ENCODE results near the gene SHISA7.
A peak's percentile ranks its signal among the peaks of the same experiment; 100 is the strongest.
"Not testable (repeated sequence)": the region's sequence is repeated elsewhere in the genome, so short reads cannot be mapped to it uniquely, and the experiment has no call there.

SHISA7 gene

DNA sequence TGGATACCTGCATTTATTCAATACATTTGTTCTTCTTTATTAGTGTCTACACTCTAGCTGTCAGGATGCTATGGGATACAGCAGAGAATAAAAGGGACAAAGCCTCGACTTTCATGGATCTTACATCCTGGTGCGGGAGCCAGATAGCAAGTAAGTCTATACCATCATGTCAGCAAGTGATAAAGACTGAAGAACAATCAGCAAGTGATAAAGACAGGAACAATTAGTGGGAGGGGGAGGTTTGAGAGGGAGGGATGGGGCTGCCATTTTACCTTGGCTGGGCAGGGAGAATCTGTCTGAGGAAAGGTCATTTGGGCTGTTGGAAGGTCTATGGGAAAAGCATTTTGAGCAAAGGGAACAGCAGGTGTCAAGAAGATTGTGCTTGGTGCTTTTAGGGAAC lies 32.9 kb downstream of the SHISA7 start:
- DNase-seq = no peak

DNA sequence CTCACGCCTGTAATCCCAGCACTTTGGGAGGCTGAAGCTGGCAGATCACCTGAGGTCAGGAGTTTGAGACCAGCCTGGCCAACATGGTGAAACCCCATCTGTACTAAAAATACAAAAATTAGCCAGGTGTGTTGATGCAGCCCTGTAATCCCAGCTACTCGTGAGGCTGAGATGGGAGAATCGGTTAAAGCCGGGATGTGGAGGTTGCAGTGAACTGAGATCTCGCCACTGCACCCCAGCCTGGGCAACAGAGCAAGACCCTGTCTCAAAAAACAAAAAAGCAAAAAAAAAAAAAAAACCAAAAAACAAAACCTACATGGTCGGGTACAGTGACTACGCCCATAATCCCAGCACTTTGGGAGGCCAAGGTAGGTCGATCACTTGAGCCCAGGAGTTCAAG lies 33.9 kb downstream of the SHISA7 start:
- DNase-seq = not testable (repeated sequence)

DNA sequence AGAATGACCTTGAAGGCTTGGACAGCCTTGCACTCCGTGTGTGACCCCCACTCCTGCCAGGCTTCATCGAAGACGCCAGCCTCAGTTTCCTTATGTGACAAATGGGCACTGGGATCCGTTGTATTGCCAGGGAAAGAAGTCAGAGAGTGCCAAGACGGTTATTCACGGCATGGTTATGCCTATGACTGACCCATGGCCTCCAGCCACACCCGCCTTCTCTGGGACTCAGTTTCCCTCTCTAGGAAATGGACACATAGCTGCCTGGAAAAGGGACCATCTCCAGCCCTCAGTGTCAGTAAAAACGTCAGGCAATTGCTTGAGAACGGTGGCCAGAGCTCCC lies 34.6 kb downstream of the SHISA7 start:
- DNase-seq = no peak

- DNase-seq = peak; percentile 92
These were observed 35.1 kb downstream of the SHISA7 start for GRCh38 chr19:55407800-55408532.

- not testable (repeated sequence) for DNase-seq
These were observed 35.6 kb downstream of the SHISA7 start, which contains the start of gene UBE2S for GRCh38 chr19:55407550-55407799. Gene UBE2S (minus strand): TSS chr19:55407788. CDS start chr19:55407589, 199 bp downstream.

DNA sequence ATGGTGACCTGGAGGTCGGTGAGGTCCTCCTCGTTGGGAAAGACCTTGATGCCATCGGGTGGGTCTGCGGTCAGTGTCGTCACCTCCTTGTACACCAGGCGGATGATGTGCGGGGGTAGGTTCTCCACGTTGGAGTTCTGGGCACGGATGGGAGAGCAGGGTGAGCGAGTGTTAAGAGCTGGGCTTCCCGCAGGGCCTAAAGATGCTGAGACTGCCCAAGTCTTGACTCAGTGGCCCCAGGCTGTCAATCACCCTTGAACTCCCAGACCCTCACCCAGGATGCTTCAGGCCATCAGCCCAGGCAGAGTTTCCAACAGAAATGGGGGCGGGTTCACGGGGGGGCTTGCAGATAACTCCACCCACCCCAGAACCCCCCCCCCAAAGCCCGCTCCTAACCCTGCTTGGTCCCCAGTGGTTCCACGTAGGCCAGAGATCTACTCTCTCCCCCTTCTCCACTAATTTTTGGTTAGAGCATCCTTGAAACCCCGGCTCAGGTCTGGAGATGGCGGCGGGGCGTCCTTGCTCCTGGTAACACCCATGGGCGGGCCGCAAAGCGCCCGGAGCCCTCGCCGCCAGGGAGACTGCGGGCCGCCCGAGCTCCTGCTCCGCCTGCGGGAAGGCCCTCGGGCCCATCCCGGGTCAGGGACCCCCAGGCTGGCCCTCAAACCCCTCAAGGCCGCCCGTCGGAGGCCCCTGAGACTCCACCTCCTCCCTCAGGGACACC lies 36.1 kb downstream of the SHISA7 start:
- no peak for DNase-seq

DNA sequence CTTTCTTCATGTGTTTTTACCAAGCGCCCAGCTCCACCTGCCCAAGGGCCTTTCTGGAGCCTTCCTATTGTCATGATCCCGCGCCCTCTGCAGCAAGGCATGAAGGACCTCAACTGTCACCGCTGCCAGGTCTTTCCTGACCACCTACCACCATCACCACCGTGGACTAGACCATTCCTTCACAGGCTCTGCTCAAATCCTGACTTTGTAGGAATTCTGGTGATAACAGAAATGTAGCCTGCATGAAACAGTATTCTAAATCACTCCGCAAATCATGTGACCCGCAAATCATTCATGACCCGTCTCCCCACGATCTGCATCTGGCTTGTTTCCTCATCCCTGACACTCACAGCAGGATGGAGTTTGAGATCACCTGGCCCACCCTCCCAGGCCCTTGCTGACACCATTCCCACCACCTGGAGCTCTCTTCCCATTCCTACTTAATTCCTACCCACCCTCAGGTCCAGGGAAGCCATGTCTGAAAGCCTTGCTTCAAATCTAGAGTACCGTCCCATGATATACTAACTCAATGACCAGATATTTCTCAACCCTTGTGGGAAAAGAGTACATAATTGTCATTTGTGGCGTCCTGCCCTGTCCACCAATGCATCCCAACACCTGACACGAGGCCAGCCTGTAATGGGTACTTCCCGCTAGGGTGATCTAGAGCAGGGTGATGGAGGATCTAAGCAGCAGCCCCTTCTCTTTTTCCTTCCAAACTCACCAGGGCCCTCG lies 36.8 kb downstream of the SHISA7 start:
- no peak for DNase-seq

DNA sequence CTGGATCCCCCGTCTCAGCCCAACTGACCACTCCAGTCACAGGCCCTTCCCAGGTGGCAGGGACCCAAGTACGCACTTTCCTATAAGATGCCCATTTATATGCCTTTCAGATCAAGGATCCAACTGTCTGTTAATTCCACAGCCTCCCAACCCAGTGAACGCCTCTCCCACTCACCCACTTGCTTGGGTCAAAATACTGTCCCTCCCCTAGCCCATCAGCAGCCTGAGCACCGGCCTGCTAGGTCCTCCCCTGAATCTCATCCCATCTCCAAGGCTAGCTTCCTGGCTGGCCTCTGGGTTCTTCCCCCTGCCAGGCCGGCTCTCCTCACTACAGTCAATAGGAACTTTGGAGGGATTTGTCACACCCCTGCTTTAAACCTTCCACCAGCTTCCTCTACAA lies 37.5 kb downstream of the SHISA7 start:
- no peak for DNase-seq

DNA sequence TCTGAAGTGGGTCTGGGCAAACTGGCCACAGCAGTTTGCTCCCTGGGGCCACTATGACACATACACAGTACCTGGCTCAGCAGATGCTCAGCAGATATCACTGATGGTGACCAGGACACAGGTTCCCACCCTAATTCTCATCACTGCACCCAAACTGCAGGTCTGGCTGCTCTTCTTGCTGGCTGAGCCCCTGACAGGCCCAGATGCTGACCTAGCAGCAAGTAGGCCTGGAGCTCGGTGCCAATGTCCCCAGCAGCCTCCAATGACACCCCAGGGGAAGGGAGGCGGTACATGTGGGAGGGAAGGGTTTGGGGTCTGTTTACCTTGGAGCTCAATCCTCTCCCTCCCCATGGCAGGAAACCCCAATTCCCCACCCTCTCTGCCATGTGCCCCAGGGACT lies 40.6 kb downstream of the SHISA7 start:
- DNase-seq = no peak

DNA sequence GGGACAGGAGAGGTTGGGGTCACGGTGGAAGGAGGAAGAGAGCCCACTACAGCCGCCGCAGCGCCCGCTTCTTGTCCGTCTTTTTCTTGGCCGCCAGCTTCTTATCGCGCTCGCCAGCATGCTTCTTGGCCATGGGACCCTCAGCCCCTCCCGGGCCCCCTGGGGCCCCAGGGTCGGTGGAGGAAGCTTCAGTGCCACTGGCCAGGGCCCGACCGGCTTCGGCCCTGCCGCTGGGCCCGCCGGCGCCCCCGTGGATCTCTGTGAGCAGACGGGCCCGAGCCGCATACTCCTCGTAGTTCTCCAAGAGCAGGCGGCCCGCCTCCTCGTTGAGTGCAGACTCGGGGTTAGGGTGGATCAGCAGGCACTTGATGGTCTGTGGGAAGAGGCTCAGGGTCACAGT lies 41.7 kb downstream of the SHISA7 start:
- not testable (repeated sequence) for DNase-seq

- DNase-seq = no peak
These were observed 42.6 kb downstream of the SHISA7 start for GRCh38 chr19:55400281-55401087.

GRCh38 chr19:55398200-55398925 lies 44.7 kb downstream of the SHISA7 start:
- DNase-seq = no peak

- no peak for DNase-seq
These were observed 50.0 kb downstream of the SHISA7 start for GRCh38 chr19:55392820-55393761.

- no peak for DNase-seq
These were observed 51.1 kb downstream of the SHISA7 start for GRCh38 chr19:55391702-55392615.

- no peak for DNase-seq
These were observed 51.9 kb downstream of the SHISA7 start for GRCh38 chr19:55391191-55391670.

DNA sequence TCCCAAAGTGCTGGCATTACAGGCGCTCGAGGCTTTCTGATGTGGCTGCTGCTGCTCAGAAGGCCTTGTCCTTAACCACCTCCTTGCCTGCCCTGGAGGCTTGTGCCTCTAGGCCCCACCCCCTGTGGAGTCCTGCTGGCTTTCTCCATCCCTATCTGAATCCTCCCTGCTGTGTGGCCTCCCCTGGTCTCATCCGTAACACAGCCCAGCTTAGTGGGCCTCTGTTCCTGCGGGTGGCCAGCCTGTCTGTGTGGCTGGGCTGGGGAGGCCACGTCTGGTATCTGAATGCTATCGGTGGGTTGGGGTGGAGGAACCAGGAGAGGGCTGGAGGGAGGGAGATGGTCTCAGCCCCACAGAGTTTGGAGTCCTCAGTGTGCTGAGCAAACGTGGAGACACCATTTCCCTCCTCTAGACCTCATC lies 52.6 kb downstream of the SHISA7 start:
- no peak for DNase-seq

DNA sequence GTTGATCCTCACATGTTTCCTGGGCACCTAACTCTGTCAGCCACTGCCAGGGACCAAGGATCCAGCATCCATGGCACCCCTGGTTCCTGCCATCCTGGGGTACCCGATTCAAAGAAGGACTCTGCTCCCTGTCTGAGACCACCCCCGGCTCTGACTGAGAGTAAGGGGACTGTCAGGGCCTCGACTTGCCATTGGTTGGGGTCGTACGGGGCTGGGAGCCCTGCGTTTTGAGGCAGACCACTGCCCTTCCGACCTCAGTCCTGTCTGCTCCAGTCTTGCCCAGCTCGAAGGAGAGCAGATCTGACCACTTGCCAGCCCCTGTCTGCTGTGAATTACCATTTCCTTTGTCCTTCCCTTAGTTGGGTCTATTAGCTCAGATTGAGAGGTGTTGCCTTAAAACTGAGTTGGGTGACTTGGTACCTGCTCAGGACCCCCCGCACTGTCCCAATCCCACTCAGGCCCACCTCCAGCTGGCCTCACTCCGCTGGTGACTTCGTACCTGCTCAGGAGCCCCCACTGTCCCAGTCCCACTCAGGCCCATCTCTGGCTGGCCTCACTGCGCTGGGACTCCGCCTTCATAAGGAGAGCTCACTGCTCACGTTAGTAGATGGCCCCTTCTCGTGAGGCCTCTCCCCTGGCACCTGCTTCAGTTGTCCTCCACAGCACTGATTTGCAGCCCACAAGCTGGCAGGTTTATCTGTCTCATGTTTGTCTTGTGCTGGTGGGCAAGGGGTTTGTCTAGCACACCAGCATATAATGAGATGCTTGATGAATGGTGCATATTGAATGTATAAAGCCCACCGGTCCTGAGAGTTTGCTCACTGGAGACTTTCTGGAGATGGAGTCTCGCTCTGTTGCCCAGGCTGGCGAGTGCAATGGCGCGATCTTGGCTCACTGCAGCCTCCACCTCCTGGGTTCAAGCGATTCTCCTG lies 53.4 kb downstream of the SHISA7 start:
- no peak for DNase-seq

- no peak for DNase-seq
These were observed 55.2 kb downstream of the SHISA7 start for GRCh38 chr19:55387736-55388497.
